ENCODE data around the gene UGT2A1.
"Not testable (repeated sequence)": the region's sequence is repeated elsewhere in the genome, so short reads cannot be mapped to it uniquely, and the experiment has no call there.

Gene UGT2A1

GRCh38 chr4:69653147-69653546 lies at the start of gene UGT2A1:
Gene UGT2A1, minus strand, starts transcription at chr4:69653247. Its CDS starts 5,603 bp downstream, at chr4:69647644.
- DNase-seq, result no peak

- DNase-seq, result no peak
These were observed 49.2 kb upstream of the UGT2A1 start for GRCh38 chr4:69702201-69702600.

- no peak for DNase-seq
These were observed 48.6 kb upstream of the UGT2A1 start for GRCh38 chr4:69701696-69702095.

GRCh38 chr4:69697536-69698242 lies 44.6 kb upstream of the UGT2A1 start:
- no peak for DNase-seq

- DNase-seq, result no peak
These were observed 36.6 kb upstream of the UGT2A1 start for GRCh38 chr4:69689599-69689998.

GRCh38 chr4:69684804-69685203 lies 31.8 kb upstream of the UGT2A1 start:
- no peak for DNase-seq

- no peak for DNase-seq
These were observed 15.6 kb upstream of the UGT2A1 start for GRCh38 chr4:69668680-69669079.

GRCh38 chr4:69664009-69664408 lies 11.0 kb upstream of the UGT2A1 start:
- DNase-seq, result not testable (repeated sequence)

GRCh38 chr4:69661130-69661803 lies 8.2 kb upstream of the UGT2A1 start:
- DNase-seq, result not testable (repeated sequence)

- DNase-seq, result no peak
These were observed 5.1 kb upstream of the UGT2A1 start for GRCh38 chr4:69658133-69658532.

GRCh38 chr4:69656653-69657158 lies 3.7 kb upstream of the UGT2A1 start:
- no peak for DNase-seq

GRCh38 chr4:69650872-69651271 lies 2.2 kb downstream of the UGT2A1 start:
- DNase-seq, result no peak

GRCh38 chr4:69649629-69650028 lies 3.4 kb downstream of the UGT2A1 start:
- DNase-seq, result no peak

- DNase-seq, result no peak
These were observed 3.8 kb downstream of the UGT2A1 start for GRCh38 chr4:69649207-69649606.

GRCh38 chr4:69642961-69643360 lies 10.1 kb downstream of the UGT2A1 start:
- DNase-seq, result no peak

- DNase-seq, result no peak
These were observed 12.8 kb downstream of the UGT2A1 start for GRCh38 chr4:69640289-69640688.

GRCh38 chr4:69639542-69639941 lies 13.5 kb downstream of the UGT2A1 start, which contains the start of gene UGT2A2:
Gene UGT2A2, minus strand, starts transcription at chr4:69639642. Its CDS starts 2 bp downstream, at chr4:69639640.
- DNase-seq, result no peak

- no peak for DNase-seq
These were observed 35.9 kb downstream of the UGT2A1 start for GRCh38 chr4:69617083-69617694.

GRCh38 chr4:69610484-69610883 lies 42.6 kb downstream of the UGT2A1 start:
- no peak for DNase-seq

- no peak for DNase-seq
These were observed 52.0 kb downstream of the UGT2A1 start for GRCh38 chr4:69601065-69601464.

- no peak for DNase-seq
These were observed 53.0 kb downstream of the UGT2A1 start for GRCh38 chr4:69600013-69600412.

- no peak for DNase-seq
These were observed 58.7 kb downstream of the UGT2A1 start for GRCh38 chr4:69594382-69594781.

GRCh38 chr4:69591364-69591763 lies 61.7 kb downstream of the UGT2A1 start:
- DNase-seq, result no peak

- DNase-seq, result no peak
These were observed 63.2 kb downstream of the UGT2A1 start for GRCh38 chr4:69589884-69590283.

All from stimulated activated CD4-positive, alpha-beta T cell treated with anti-CD3 and anti-CD28 coated beads, Interleukin-2, amount 100 ng/mL, for 24 hours (primary cell).